ENCODE results near the gene EVPL. TPM values are rescaled to one million over a fixed set of nuclear protein-coding genes. Genes with fewer than 3 reads are reported as not detected.

EVPL gene
- total and polyA plus RNA-seq, 2 of the 13 experiments (the other 11 are each of a cell fraction or from before 2014, with no cell fraction given): 2.1 to 8.2 TPM

GRCh38 chr17:75978938-75979704 lies 48.0 kb downstream of the EVPL start, which contains the start of the genes ACOX1 and TEN1 (continued):
- TF ChIP-seq, protein P1, sequence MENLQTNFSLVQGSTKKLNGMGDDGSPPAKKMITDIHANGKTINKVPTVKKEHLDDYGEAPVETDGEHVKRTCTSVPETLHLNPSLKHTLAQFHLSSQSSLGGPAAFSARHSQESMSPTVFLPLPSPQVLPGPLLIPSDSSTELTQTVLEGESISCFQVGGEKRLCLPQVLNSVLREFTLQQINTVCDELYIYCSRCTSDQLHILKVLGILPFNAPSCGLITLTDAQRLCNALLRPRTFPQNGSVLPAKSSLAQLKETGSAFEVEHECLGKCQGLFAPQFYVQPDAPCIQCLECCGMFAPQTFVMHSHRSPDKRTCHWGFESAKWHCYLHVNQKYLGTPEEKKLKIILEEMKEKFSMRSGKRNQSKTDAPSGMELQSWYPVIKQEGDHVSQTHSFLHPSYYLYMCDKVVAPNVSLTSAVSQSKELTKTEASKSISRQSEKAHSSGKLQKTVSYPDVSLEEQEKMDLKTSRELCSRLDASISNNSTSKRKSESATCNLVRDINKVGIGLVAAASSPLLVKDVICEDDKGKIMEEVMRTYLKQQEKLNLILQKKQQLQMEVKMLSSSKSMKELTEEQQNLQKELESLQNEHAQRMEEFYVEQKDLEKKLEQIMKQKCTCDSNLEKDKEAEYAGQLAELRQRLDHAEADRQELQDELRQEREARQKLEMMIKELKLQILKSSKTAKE (CRISPR knock-in tag; IDR thresholded peaks at IDR 0.05; ENCODE audit: borderline replicate concordance): peak; percentile 94
- TF ChIP-seq CENPT (CRISPR knock-in tag; IDR thresholded peaks at IDR 0.05; ENCODE audit: low read depth): no peak
- TF ChIP-seq BCL6 (CRISPR knock-in tag; IDR thresholded peaks at IDR 0.05): peak; percentile 59
- TF ChIP-seq ZNF605 (CRISPR knock-in tag; IDR thresholded peaks at IDR 0.05): peak; percentile 87
- TF ChIP-seq ASH2L (IDR thresholded peaks at IDR 0.05; ENCODE audit: insufficient read length, low read depth, low read length): peak; percentile 62
- TF ChIP-seq ATF1 (CRISPR knock-in tag; IDR thresholded peaks at IDR 0.05): peak; percentile 44; the same call in 1 of the 2 replicates
- TF ChIP-seq, protein P2, sequence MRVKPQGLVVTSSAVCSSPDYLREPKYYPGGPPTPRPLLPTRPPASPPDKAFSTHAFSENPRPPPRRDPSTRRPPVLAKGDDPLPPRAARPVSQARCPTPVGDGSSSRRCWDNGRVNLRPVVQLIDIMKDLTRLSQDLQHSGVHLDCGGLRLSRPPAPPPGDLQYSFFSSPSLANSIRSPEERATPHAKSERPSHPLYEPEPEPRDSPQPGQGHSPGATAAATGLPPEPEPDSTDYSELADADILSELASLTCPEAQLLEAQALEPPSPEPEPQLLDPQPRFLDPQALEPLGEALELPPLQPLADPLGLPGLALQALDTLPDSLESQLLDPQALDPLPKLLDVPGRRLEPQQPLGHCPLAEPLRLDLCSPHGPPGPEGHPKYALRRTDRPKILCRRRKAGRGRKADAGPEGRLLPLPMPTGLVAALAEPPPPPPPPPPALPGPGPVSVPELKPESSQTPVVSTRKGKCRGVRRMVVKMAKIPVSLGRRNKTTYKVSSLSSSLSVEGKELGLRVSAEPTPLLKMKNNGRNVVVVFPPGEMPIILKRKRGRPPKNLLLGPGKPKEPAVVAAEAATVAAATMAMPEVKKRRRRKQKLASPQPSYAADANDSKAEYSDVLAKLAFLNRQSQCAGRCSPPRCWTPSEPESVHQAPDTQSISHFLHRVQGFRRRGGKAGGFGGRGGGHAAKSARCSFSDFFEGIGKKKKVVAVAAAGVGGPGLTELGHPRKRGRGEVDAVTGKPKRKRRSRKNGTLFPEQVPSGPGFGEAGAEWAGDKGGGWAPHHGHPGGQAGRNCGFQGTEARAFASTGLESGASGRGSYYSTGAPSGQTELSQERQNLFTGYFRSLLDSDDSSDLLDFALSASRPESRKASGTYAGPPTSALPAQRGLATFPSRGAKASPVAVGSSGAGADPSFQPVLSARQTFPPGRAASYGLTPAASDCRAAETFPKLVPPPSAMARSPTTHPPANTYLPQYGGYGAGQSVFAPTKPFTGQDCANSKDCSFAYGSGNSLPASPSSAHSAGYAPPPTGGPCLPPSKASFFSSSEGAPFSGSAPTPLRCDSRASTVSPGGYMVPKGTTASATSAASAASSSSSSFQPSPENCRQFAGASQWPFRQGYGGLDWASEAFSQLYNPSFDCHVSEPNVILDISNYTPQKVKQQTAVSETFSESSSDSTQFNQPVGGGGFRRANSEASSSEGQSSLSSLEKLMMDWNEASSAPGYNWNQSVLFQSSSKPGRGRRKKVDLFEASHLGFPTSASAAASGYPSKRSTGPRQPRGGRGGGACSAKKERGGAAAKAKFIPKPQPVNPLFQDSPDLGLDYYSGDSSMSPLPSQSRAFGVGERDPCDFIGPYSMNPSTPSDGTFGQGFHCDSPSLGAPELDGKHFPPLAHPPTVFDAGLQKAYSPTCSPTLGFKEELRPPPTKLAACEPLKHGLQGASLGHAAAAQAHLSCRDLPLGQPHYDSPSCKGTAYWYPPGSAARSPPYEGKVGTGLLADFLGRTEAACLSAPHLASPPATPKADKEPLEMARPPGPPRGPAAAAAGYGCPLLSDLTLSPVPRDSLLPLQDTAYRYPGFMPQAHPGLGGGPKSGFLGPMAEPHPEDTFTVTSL (CRISPR knock-in tag; IDR thresholded peaks at IDR 0.05; ENCODE audit: borderline replicate concordance): peak; percentile 81; the same call in 1 of the 2 replicates
- TF ChIP-seq ATM (IDR thresholded peaks at IDR 0.05; ENCODE audit: borderline replicate concordance): no peak
- TF ChIP-seq MTERF4 (CRISPR knock-in tag; IDR thresholded peaks at IDR 0.05): no peak
- TF ChIP-seq ATF4 (CRISPR knock-in tag; IDR thresholded peaks at IDR 0.05): peak in 1 of 2 experiments; percentile 87; a peak in 2 of 4 replicates
- 0 out of 2 replicates have a peak, but pooled peaks have one; percentile 77 for TF ChIP-seq HOXA5 (CRISPR knock-in tag; IDR thresholded peaks at IDR 0.05)
- TF ChIP-seq ZNF572 (CRISPR knock-in tag; IDR thresholded peaks at IDR 0.05): 0 out of 2 replicates have a peak, but pooled peaks have one; percentile 76
- no peak for TF ChIP-seq ZNF660 (CRISPR knock-in tag; IDR thresholded peaks at IDR 0.05; ENCODE audit: borderline replicate concordance, low read depth)
- TF ChIP-seq ZNF710 (CRISPR knock-in tag; IDR thresholded peaks at IDR 0.05; ENCODE audit: borderline replicate concordance): peak; percentile 91
- TF ChIP-seq GLI4 (CRISPR knock-in tag; IDR thresholded peaks at IDR 0.05; ENCODE audit: borderline replicate concordance): no peak
- TF ChIP-seq MAF1 (CRISPR knock-in tag; IDR thresholded peaks at IDR 0.05; ENCODE audit: borderline replicate concordance): 0 out of 2 replicates have a peak, but pooled peaks have one; percentile 13

All from HepG2 (cell line).